Activated CD8-positive, alpha-beta T cell treated with anti-CD3 and anti-CD28 coated beads, Interleukin-2, amount 10 ng/mL, durations not matched to agents 7 days and 5 days (primary cell): Measurements from ENCODE around the gene IGFBP3. TPM values are rescaled to one million over a fixed set of nuclear protein-coding genes. Genes with fewer than 3 reads are reported as not detected.

Experiments used
- ATAC-seq: fragments of 150-1000 bp; cut with Tn5 transposase; one replicate; pipeline ENCODE4 v1.10.0; 2021; ENCODE audit warnings: moderate library complexity
- CTCF ChIA-PET: fragments of 350-600 bp; sonication (Branson Sonifier 250); formaldehyde crosslinking; loops from one replicate; lab custom pipeline; 2021; ENCODE audit warnings: antibody characterized with exemption; lab: Charles Lee
- POLR2A ChIA-PET: fragments of 350-600 bp; sonication (Branson Sonifier 250); formaldehyde crosslinking; loops from one replicate; lab custom pipeline; 2021; ENCODE audit warnings: antibody characterized with exemption; lab: Charles Lee
- DNase-seq: peaks from one replicate; pipeline ENCODE4 v3.0.0-alpha.2; 2020
- H3K27ac Mint-ChIP-seq: one replicate; pipeline ENCODE4 v1.8.0; 2021; ENCODE audit warnings: mild to moderate bottlenecking, mixed read lengths
- H3K27me3 Mint-ChIP-seq: one replicate; pipeline ENCODE4 v1.8.0; 2021; ENCODE audit warnings: low read depth, mixed read lengths
- H3K36me3 Mint-ChIP-seq: one replicate; pipeline ENCODE4 v1.8.0; 2021; ENCODE audit warnings: low read depth, mixed read lengths
- H3K4me1 Mint-ChIP-seq: one replicate; pipeline ENCODE4 v1.8.0; 2021; ENCODE audit warnings: low read depth, mixed read lengths
- H3K4me3 Mint-ChIP-seq: one replicate; pipeline ENCODE4 v1.8.0; 2021; ENCODE audit warnings: mild to moderate bottlenecking, mixed read lengths
- H3K9me3 Mint-ChIP-seq: one replicate; pipeline ENCODE4 v1.8.0; 2022; ENCODE audit warnings: mixed read lengths; ENCODE audit not compliant: insufficient read depth
- total RNA-seq, 2 experiments: library from RNA; stranded (reverse); gene quantifications; one replicate each; pipeline ENCODE4 v1.2.3, GENCODE V29; 2021

IGFBP3 gene
- total RNA-seq, 2 experiments from 2014 or later = 0.90 to 1.0 TPM

- H3K27ac Mint-ChIP-seq = no peak overlapping the region
- peaks cover 52% of the 10 kb centered on the region for H3K27me3 Mint-ChIP-seq
- no peak overlapping the region for H3K4me3 Mint-ChIP-seq
- DNase-seq = peak; percentile 5
- no peaks in the 10 kb centered on the region for H3K9me3 Mint-ChIP-seq
- H3K4me1 Mint-ChIP-seq = no peaks in the 10 kb centered on the region
- no peaks in the 10 kb centered on the region for H3K36me3 Mint-ChIP-seq
- no peak for ATAC-seq
- ChIA-PET CTCF (interaction anchor here (0.8 to 1.5 kb wide), 4 partner anchors 29 to 1198 kb away, joined by 4 to 7 read pairs (median 4); no protein-coding TSS in a partner anchor), POLR2A (no interaction called here)
Measured at GRCh38 chr7:45890125-45890901, 30.8 kb downstream of the IGFBP3 start.

DNA sequence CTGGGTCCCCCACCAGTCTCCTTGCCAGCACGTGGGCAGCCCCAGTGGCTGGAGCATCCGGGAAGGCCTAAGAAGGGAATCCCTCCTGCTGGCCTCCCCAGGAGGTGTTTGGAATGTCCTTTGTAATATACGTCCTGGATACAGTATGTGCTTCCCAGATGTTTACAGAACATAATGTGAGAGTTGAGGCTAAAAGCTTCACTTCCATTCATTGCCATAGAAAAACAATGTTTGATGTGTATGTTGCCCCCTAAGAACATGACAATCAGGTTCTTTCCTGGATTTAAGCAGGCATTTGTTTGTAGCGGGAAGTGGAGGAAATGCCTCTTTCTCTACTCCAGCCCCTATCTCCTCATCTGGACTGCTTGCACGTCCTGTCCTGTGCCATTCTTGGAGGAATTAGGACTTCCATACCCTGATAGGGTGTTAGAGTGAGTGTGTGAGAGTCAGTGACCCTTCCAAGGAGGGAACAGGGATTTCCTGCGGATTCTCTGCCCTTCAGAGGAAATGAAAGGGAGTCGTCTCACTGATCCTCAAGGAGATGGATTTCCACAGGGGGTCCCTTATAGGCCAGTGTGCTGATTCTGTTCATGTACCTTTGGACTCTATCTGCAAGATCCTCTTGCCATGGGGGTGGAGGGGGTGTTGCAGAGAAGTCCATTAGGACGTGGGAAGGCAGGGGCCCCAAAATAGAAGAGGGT is 31.6 kb downstream of the IGFBP3 start:
- H3K27me3 Mint-ChIP-seq = peaks cover 50% of the 10 kb centered on the region
- ATAC-seq (no peak), DNase-seq (peak; percentile 13)
- H3K4me1 Mint-ChIP-seq = no peaks in the 10 kb centered on the region
- no peaks in the 10 kb centered on the region for H3K36me3 Mint-ChIP-seq
- POLR2A ChIA-PET = no interaction called here
- no peaks in the 10 kb centered on the region for H3K9me3 Mint-ChIP-seq
- CTCF ChIA-PET = no interaction called here
- no peak overlapping the region for H3K27ac Mint-ChIP-seq
- no peak overlapping the region for H3K4me3 Mint-ChIP-seq

DNA sequence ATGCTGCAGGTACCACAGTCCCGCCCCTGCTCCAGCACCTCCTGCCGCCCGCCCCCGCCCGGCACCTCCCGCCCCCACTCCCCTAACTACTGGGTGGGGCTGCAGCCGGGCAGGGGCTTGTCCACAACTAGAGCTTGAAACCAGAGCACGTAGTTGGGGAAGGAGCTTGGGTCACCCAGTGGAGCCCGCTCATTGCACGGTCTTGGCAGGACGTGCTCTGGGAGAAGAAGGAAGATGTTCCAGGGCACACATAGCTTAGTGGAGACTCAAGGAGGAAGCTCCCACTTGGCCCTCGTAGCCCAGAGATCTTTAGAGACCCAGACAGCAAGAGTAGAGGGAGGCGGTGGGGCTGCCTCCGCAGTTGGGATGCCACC is 32.1 kb downstream of the IGFBP3 start:
- ATAC-seq (no peak), DNase-seq (no peak)
- no peak overlapping the region for H3K4me3 Mint-ChIP-seq
- H3K9me3 Mint-ChIP-seq = no peaks in the 10 kb centered on the region
- H3K27ac Mint-ChIP-seq = no peak overlapping the region
- H3K27me3 Mint-ChIP-seq = peaks cover 48% of the 10 kb centered on the region
- ChIA-PET CTCF (no interaction called here), POLR2A (no interaction called here)
- no peaks in the 10 kb centered on the region for H3K36me3 Mint-ChIP-seq
- H3K4me1 Mint-ChIP-seq = no peaks in the 10 kb centered on the region

DNA sequence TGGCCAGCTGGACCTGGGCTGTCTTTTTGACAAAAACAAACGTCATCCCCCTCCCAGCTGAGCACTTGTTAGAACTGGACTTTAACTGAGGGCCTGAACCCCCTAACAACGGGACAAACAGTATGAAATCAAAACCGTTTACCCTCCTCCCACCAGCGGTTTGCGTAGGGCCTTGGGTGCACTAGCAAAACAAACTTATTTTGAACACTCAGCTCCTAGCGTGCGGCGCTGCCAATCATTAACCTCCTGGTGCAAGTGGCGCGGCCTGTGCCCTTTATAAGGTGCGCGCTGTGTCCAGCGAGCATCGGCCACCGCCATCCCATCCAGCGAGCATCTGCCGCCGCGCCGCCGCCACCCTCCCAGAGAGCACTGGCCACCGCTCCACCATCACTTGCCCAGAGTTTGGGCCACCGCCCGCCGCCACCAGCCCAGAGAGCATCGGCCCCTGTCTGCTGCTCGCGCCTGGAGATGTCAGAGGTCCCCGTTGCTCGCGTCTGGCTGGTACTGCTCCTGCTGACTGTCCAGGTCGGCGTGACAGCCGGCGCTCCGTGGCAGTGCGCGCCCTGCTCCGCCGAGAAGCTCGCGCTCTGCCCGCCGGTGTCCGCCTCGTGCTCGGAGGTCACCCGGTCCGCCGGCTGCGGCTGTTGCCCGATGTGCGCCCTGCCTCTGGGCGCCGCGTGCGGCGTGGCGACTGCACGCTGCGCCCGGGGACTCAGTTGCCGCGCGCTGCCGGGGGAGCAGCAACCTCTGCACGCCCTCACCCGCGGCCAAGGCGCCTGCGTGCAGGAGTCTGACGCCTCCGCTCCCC is 32.7 kb downstream of the IGFBP3 start, which contains the start of gene IGFBP1:
IGFBP1 (plus strand) TSS at position 304 of the 808 bp plus-strand sequence; CDS start at position 469, 165 bp downstream.
- Mint-ChIP-seq H3K4me3 (no peak within 1 kb of the TSS), H3K9me3 (no peaks in the 10 kb centered on the region), H3K27me3 (peaks cover 43% of the 10 kb centered on the region), H3K4me1 (no peaks in the 10 kb centered on the region), H3K36me3 (no peaks in the 10 kb centered on the region), H3K27ac (no peak within 1 kb of the TSS)
- peak; percentile 33 for ATAC-seq
- POLR2A ChIA-PET = no interaction called here
- CTCF ChIA-PET = no interaction called here
- DNase-seq = peak; percentile 20

GRCh38 chr7:45886931-45887667 is 34.0 kb downstream of the IGFBP3 start:
- H3K27me3 Mint-ChIP-seq = peaks cover 43% of the 10 kb centered on the region
- CTCF ChIA-PET = no interaction called here

GRCh38 chr7:45885264-45885882 is 35.7 kb downstream of the IGFBP3 start:
- H3K36me3 Mint-ChIP-seq = no peaks in the 10 kb centered on the region
- H3K9me3 Mint-ChIP-seq = no peaks in the 10 kb centered on the region
- peaks cover 37% of the 10 kb centered on the region for H3K27me3 Mint-ChIP-seq
- ChIA-PET CTCF (no interaction called here), POLR2A (no interaction called here)
- H3K4me1 Mint-ChIP-seq = no peaks in the 10 kb centered on the region
- no peak overlapping the region for H3K4me3 Mint-ChIP-seq
- peak; percentile 15 for DNase-seq
- no peak overlapping the region for H3K27ac Mint-ChIP-seq
- ATAC-seq = no peak

More at GRCh38 chr7:45886931-45887667, 34.0 kb downstream of the IGFBP3 start:
- no peak overlapping the region for H3K27ac Mint-ChIP-seq
- DNase-seq = no peak
- no peaks in the 10 kb centered on the region for H3K36me3 Mint-ChIP-seq
- no peaks in the 10 kb centered on the region for H3K4me1 Mint-ChIP-seq
- H3K9me3 Mint-ChIP-seq = no peaks in the 10 kb centered on the region
- POLR2A ChIA-PET = no interaction called here
- ATAC-seq = no peak
- no peak overlapping the region for H3K4me3 Mint-ChIP-seq

- no peaks in the 10 kb centered on the region for H3K9me3 Mint-ChIP-seq
- peaks cover 27% of the 10 kb centered on the region for H3K27me3 Mint-ChIP-seq
- ATAC-seq = no peak
- no peaks in the 10 kb centered on the region for H3K4me1 Mint-ChIP-seq
- H3K4me3 Mint-ChIP-seq = no peak overlapping the region
- H3K36me3 Mint-ChIP-seq = no peaks in the 10 kb centered on the region
- CTCF ChIA-PET = no interaction called here
- POLR2A ChIA-PET = no interaction called here
- no peak overlapping the region for H3K27ac Mint-ChIP-seq
- DNase-seq = peak; percentile 4
Measured at GRCh38 chr7:45884136-45884535, 36.9 kb downstream of the IGFBP3 start.

DNA sequence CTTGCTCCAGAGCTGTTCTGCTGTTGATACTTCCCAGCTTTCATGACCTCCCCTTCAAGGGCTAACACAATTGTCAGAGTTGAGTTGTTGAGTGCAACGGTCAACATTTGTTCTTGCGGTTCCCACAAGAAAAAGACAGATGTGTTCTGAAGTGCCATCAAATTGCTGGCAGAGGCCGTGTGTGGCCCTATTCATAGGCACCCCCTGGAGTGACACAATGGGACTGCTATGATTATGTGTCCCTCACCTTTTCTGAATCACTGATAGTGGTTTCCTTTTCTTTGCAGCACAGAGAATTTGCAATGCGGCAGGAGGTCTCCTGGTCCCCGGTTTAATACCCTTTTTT is 38.6 kb downstream of the IGFBP3 start:
- Mint-ChIP-seq H3K4me3 (no peak overlapping the region), H3K4me1 (no peaks in the 10 kb centered on the region), H3K27ac (no peak overlapping the region), H3K36me3 (no peaks in the 10 kb centered on the region), H3K9me3 (no peaks in the 10 kb centered on the region), H3K27me3 (peaks cover 14% of the 10 kb centered on the region)
- ChIA-PET POLR2A (no interaction called here), CTCF (interaction anchor here (0.8 kb wide), 1 partner anchor 41 kb away, joined by 3 read pairs; no protein-coding TSS in a partner anchor)
- DNase-seq (no peak), ATAC-seq (no peak)

DNA sequence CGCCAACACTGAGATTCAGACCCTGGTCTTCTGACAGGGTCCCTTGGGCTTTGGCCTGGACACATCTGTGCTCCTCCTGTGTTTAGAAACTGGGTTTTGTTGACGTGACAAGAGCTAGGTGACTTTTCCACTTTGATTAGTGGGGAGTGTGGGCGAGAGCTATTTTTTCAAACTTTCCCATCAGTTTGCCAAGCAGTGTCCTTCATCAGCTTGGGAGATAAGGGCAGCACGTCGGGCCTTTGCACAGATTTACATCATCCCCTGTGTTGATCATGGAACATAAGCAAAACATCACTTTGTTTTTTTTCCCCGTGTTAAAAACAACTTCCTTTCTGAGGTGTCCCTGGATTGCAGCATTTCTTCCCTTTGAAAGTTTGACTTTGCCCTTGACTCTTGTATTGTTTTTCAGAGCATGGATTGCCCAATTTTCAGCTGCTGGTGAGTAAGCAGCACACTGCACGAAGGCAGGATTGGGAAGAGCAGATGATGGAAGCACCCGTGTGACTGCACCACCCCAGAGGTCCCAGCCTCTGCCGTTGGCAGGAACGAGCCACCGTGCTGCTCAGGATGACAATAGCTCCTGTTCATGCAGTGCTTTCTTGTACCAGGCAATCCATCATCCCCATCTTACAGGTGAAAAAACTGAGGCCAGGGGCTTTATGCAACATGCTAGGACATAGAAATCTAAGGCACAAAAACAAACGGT is 39.2 kb downstream of the IGFBP3 start:
- POLR2A ChIA-PET = no interaction called here
- Mint-ChIP-seq H3K4me1 (no peaks in the 10 kb centered on the region), H3K27me3 (peaks cover 9% of the 10 kb centered on the region), H3K9me3 (no peaks in the 10 kb centered on the region), H3K27ac (no peak overlapping the region), H3K4me3 (no peak overlapping the region), H3K36me3 (no peaks in the 10 kb centered on the region)
- ATAC-seq (no peak), DNase-seq (peak; percentile 14)
- CTCF ChIA-PET = interaction anchor here (0.8 kb wide), 1 partner anchor 41 kb away, joined by 3 read pairs; no protein-coding TSS in a partner anchor

GRCh38 chr7:45881280-45881758 is 39.8 kb downstream of the IGFBP3 start:
- Mint-ChIP-seq H3K27ac (no peak overlapping the region), H3K9me3 (no peaks in the 10 kb centered on the region), H3K4me1 (no peaks in the 10 kb centered on the region), H3K27me3 (peaks cover 3% of the 10 kb centered on the region), H3K4me3 (no peak overlapping the region), H3K36me3 (no peaks in the 10 kb centered on the region)
- ChIA-PET POLR2A (no interaction called here), CTCF (no interaction called here)
- DNase-seq = peak; percentile 7
- ATAC-seq = no peak
